Measurements from ENCODE around the gene ZNF710. TPM values are rescaled to one million over a fixed set of nuclear protein-coding genes. Genes with fewer than 3 reads are reported as not detected.

Gene ZNF710
- total RNA-seq, 1 donor from 2014 or later, result 129 TPM

DNA sequence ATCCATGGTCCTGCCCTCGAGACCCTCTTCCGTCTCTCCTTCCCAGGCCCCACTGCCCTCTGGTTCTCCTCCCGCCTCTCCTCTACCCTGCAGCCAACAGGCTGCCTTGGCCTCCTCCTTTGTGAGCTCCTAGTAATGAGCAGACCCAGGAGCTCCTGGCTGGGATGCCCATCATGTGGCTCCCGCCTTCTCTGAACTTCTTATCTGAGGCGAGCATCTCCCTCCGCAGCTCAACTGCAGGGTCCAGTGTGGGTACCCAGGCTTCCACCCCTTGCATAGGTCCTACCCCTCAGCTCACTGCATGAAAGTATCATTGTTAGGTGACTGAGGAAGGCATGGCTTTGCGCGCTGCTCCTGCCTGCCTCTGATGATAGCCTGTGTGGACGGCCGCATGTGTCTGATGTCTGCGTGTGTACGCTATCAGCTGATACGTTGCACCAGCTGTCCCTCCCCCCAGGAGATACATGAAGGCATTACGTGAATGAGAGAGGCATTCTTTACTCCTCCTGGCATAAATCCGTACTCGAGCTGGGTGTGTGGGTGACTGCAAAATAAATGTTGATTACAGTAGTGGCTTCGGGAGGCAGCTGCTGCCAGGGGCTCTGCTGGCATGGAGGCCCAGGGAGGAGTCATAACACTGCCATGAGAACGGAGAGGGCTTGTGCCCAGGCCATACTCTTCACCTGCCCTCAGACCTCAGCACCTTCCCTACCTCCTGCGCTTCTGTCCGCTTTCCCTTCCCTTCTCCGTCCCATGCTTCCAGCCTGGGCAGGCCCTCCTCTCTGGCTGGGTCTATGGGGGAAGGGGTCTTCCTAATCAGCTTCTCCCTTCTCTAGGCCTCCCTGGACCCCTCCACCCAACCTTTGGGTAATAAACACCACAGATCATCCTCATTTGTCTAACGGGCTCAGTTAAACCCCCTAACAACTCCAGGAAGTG, 48.8 kb downstream of the ZNF710 start:
- Mint-ChIP-seq H3K27ac (ENCODE audit: unreplicated experiment) (peak overlapping the region; percentile 81), H3K27me3 (ENCODE audit: unreplicated experiment) (peaks cover 18% of the 10 kb centered on the region), H3K36me3 (ENCODE audit: low read depth, unreplicated experiment) (peaks cover 28% of the 10 kb centered on the region), H3K4me3 (ENCODE audit: unreplicated experiment) (no peak overlapping the region), H3K9me3 (ENCODE audit: unreplicated experiment) (no peaks in the 10 kb centered on the region), H3K4me1 (ENCODE audit: unreplicated experiment) (peaks cover 61% of the 10 kb centered on the region)
- TF ChIP-seq, protein P1, sequence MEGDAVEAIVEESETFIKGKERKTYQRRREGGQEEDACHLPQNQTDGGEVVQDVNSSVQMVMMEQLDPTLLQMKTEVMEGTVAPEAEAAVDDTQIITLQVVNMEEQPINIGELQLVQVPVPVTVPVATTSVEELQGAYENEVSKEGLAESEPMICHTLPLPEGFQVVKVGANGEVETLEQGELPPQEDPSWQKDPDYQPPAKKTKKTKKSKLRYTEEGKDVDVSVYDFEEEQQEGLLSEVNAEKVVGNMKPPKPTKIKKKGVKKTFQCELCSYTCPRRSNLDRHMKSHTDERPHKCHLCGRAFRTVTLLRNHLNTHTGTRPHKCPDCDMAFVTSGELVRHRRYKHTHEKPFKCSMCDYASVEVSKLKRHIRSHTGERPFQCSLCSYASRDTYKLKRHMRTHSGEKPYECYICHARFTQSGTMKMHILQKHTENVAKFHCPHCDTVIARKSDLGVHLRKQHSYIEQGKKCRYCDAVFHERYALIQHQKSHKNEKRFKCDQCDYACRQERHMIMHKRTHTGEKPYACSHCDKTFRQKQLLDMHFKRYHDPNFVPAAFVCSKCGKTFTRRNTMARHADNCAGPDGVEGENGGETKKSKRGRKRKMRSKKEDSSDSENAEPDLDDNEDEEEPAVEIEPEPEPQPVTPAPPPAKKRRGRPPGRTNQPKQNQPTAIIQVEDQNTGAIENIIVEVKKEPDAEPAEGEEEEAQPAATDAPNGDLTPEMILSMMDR (IDR thresholded peaks at IDR 0.05; ENCODE audit: unreplicated experiment), result no peak
- no peak for DNase-seq (ENCODE audit: low spot score)

DNA sequence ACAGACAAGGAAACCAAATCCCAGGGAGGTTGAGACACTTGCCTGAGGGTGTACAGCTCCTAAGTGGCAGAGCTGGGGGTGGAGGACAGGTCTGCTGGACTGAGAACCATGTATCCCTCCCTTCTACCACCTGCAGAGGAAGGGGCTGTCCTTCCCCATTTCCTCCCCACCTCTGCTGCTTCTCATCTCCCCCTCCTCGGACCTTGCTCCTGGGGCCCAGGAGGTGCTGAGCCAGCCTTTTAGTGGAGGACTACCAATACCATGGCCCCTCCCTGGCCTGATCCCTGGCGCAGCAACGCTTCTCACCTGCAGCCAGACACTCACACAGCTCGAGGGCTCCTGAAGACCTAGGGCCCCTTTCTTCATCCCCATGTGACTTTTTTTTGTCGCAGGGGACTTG, 50.8 kb downstream of the ZNF710 start:
- Mint-ChIP-seq H3K9me3 (ENCODE audit: unreplicated experiment) (no peaks in the 10 kb centered on the region), H3K27ac (ENCODE audit: unreplicated experiment) (no peak overlapping the region), H3K4me1 (ENCODE audit: unreplicated experiment) (peaks cover 57% of the 10 kb centered on the region), H3K36me3 (ENCODE audit: low read depth, unreplicated experiment) (peaks cover 28% of the 10 kb centered on the region), H3K27me3 (ENCODE audit: unreplicated experiment) (peaks cover 20% of the 10 kb centered on the region), H3K4me3 (ENCODE audit: unreplicated experiment) (no peak overlapping the region)
- TF ChIP-seq, protein P1 (IDR thresholded peaks at IDR 0.05; ENCODE audit: unreplicated experiment), result no peak
- DNase-seq (ENCODE audit: low spot score), result no peak

DNA sequence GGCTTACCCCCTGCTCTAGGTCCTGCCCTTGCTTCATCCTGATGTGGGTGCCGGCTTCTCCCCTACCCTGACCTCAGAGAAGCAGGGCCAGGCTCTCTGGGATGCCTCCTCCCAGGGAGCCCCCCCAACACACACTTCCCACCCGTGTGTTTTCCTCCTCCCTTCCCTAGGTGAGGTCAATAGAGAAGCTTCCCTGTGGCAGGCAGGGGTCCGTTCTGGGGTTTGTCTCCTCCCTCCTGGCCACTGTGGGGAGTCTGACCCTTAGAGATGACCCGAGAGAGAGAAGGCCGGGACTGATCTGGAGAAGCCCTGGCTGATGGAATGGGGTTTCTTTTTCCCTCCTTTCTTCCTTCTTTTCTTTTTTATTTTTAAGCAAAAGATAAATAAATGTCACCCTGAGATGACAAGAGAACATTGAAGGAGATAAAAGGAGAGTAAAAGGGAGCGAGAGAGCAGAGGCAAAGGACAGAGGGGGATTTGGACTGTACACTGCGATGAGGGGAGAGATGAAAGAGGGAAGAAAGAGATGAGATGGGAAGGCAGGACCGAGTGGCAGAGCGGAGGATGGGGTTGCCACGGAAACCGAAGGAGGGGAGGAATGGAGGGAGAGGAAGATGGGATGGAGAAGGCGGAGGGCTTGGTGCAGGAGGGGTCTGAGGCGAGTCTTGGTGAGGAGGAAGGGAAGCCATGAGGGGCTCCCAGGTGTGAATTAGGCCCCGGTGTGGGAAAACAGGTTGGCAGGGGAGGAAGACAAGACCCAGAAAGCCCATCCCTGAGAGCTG, 52.8 kb downstream of the ZNF710 start:
- Mint-ChIP-seq H3K27ac (ENCODE audit: unreplicated experiment) (no peak overlapping the region), H3K36me3 (ENCODE audit: low read depth, unreplicated experiment) (peaks cover 26% of the 10 kb centered on the region), H3K27me3 (ENCODE audit: unreplicated experiment) (peaks cover 20% of the 10 kb centered on the region), H3K4me3 (ENCODE audit: unreplicated experiment) (no peak overlapping the region), H3K9me3 (ENCODE audit: unreplicated experiment) (no peaks in the 10 kb centered on the region), H3K4me1 (ENCODE audit: unreplicated experiment) (peaks cover 57% of the 10 kb centered on the region)
- TF ChIP-seq, protein P1 (IDR thresholded peaks at IDR 0.05; ENCODE audit: unreplicated experiment), result no peak
- DNase-seq (ENCODE audit: low spot score), result no peak

DNA sequence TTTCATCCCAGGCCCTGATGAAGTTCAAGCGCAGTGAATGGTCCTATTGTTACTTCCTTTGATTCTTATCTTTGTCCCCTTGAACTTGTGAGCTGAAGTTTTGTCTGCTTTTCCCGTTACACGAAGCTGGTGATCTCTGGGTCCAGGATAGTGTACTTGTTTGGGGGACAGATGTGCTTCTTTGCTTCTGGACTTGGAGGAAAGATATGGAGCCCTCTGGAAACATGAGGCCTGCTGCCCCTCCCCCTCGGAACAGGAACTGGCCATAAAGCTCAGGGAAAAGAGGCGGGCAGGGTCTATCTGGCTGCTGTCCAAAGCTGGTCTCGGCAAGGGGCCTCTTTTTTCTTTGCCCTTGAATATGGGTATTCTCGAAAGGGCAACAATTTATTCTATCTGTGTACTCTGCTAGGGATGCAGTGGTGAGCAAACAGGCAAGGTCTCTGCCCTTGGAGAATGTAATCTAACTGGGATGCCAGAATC, 53.5 kb downstream of the ZNF710 start:
- H3K4me3 Mint-ChIP-seq (ENCODE audit: unreplicated experiment), result no peak overlapping the region
- peak overlapping the region; percentile 12 for H3K27ac Mint-ChIP-seq (ENCODE audit: unreplicated experiment)
- no peaks in the 10 kb centered on the region for H3K9me3 Mint-ChIP-seq (ENCODE audit: unreplicated experiment)
- H3K36me3 Mint-ChIP-seq (ENCODE audit: low read depth, unreplicated experiment), result peaks cover 21% of the 10 kb centered on the region
- H3K27me3 Mint-ChIP-seq (ENCODE audit: unreplicated experiment), result peaks cover 20% of the 10 kb centered on the region
- TF ChIP-seq, protein P1 (IDR thresholded peaks at IDR 0.05; ENCODE audit: unreplicated experiment), result no peak
- H3K4me1 Mint-ChIP-seq (ENCODE audit: unreplicated experiment), result peaks cover 56% of the 10 kb centered on the region
- no peak for DNase-seq (ENCODE audit: low spot score)
